SKM-1 treated with dmso at 0.1 percent for 144 hours (cell line): Measurements from ENCODE around the gene SPOUT1.
"Not testable (repeated sequence)": the region's sequence is repeated elsewhere in the genome, so short reads cannot be mapped to it uniquely, and the experiment has no call there.

Experiments used
- DNase-seq: peaks from one replicate; lab custom pipeline; 2025; ENCODE audit not compliant: unreplicated experiment; lab: John Stamatoyannopoulos, UW

The SPOUT1 gene

DNA sequence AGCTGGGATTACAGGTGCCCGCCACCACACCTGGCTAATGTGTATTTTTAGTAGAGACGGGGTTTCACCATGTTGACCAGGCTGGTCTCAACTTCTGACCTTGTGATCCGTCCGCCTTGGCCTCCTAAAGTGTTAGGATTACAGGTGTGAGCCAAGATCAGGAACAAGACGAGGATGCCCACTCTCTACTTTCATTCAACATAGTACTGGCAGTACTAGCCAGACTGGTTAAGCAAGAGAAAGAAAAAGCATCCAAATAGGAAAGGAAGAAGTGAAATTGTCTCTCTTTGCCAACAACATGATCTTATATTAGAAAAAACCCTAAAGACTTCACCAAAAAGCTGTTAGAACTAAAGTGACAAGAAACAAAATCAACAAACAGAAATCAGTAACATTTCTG lies 18.7 kb downstream of the SPOUT1 start:
- DNase-seq, result no peak

- DNase-seq, result no peak
Measured at GRCh38 chr9:128809831-128810230, 19.8 kb downstream of the SPOUT1 start.

DNA sequence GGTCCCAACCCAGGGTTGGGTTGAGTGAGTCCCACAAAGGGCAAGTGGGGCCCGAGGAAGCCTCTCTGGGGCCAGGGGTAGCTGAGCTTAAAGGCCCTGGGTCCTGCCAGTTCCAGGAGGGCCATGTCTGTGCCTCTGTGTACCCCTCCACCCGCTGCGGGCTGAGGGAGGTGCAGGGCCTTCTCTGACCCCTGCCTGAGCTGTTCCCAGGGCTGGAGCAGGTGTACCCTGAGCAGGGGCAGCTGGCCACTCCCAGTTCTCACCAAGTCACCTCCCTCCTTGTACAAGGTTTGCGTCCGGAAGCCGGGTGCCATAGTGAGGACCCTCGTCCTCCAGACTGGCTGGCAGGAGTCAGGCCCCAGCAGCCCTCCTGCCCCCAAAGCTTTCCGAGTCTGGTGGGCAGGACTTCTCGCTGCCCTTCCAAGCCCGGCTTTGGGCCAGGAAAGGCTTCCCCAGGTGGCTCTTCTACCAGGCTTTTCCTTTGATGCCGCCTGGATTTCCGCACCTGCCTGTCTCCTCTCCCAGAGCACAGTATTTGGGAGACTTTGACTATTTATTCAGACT lies 20.5 kb downstream of the SPOUT1 start:
- DNase-seq, result no peak

GRCh38 chr9:128808543-128808942 lies 21.1 kb downstream of the SPOUT1 start:
- DNase-seq, result no peak

DNA sequence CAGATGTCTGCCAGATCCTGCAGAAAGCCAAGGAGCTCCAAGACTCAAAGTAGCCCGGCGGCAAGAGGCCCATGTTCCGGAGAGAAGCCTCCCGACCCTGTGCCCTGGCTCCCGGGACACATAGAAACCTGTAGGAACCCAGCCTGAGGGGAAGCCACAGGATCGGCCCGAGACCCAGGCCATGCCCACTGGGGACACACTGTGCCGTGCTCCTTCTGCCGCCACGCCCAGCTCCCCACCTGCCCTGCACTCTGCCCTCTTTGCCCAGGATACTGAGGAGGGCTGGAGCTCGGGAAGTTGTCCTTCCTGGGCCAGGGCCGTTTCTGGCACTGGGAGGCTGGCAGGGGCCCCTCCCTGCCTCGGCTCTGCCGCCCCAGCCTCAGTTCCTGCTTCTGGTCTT lies 21.8 kb downstream of the SPOUT1 start:
- DNase-seq, result no peak

DNA sequence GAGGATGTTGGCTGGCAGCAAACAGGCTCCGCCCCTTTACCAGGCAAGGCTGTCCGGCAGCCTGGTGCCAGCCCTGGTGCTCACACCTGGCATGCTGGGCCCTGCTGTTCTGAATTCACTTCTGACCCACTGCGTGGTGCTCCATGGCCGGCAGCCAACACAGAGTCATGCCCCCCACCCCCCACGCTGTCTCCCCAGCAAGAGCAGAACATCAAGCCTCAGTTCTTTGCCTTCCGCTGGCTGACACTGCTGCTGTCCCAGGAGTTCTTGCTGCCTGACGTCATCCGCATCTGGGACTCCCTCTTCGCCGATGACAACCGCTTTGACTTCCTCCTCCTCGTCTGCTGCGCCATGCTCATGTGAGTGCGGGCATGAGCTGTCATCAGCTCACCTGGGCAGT lies 23.9 kb downstream of the SPOUT1 start:
- DNase-seq, result no peak

GRCh38 chr9:128802482-128802881 lies 27.1 kb downstream of the SPOUT1 start:
- no peak for DNase-seq

- no peak for DNase-seq
Measured at GRCh38 chr9:128800061-128800460, 29.5 kb downstream of the SPOUT1 start.

- DNase-seq, result no peak
Measured at GRCh38 chr9:128798896-128799295, 30.7 kb downstream of the SPOUT1 start.

DNA sequence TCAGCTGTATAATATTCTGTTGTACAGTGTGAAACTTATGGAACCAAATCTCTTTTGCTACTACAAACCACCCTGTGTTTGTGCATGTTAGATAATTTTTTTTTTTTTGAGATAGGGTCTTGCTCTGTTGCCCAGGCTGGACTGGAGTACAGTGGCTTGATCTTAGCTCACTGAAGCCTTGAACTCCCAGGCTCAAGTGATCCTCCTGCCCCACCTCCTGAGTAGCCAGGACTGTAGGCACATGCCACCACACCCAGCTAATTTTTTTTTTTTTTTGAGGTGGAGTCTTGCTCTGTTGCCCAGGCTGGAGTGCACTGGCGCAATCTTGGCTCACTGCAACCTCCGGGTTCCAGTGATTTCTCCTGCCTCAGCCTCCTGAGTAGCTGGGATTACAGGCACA lies 34.6 kb downstream of the SPOUT1 start:
- DNase-seq, result not testable (repeated sequence)

- no peak for DNase-seq
Measured at GRCh38 chr9:128792978-128793686, 36.5 kb downstream of the SPOUT1 start.

- DNase-seq, result no peak
Measured at GRCh38 chr9:128792134-128792533, 37.5 kb downstream of the SPOUT1 start.

- no peak for DNase-seq
Measured at GRCh38 chr9:128790536-128790935, 39.1 kb downstream of the SPOUT1 start.

DNA sequence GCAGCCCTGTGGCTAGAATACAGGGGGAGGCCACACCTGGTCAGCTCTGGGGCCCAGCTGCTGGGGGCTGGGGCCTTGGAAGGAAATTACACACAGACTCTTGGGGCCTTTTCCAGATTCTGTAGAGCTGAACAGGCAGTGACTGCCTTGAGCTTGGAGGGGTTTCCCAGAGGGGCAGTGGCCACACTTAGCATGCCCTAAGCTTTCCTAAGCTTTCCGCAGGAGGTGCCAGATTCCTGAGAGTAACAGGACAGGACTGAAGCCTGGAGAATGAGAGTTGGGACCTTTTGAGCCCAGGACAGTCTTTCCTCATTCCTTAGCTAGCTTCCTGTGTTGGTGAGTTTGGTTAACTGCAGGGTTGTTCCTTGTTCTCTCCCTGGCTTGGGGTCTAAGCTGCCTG lies 41.1 kb downstream of the SPOUT1 start:
- no peak for DNase-seq

DNA sequence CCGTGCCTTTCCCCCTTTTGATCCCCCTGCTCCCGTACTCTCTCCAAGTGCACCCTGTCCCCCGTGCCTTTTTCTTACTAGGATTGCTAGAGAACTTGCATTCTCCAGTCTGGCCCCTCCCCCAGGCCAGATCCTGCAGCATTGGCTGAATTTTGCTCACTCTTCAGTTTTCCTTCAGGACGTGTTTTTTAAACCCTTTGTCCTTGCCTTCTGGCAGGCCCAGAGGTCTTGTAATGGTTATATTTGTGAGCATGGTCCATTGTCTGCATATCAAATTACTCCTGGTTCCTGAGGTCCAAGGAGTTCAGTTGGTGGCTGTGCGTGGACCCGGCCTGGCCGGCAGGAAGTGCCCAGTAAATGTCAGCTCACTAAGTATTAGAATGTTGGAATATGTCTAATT lies 41.9 kb downstream of the SPOUT1 start:
- DNase-seq, result no peak

GRCh38 chr9:128786681-128787601 lies 42.7 kb downstream of the SPOUT1 start, which contains the start of gene TBC1D13:
Gene TBC1D13, plus strand, starts transcription at chr9:128787253. Its CDS starts 101 bp downstream, at chr9:128787354.
- peak; percentile 72 for DNase-seq

DNA sequence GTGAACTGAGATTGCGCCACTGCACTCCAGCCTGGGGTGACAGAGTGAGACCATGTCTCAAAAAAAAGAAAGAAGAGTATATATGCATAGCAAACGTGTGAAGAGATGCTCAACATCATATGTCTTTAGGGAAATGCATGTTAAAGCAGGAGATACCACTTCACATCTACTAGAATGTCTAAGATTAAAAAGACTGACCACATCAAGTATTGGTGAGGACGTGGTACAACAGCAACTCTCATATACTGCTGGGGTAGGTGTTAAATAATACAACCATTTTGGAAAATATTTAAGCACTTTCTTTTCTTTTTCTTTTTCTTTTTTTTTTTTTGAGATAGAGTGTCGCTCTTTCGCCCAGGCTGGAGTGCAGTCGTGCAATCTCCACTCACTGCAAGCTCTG lies 44.2 kb downstream of the SPOUT1 start:
- no peak for DNase-seq

GRCh38 chr9:128782669-128783068 lies 46.9 kb downstream of the SPOUT1 start:
- DNase-seq, result no peak

DNA sequence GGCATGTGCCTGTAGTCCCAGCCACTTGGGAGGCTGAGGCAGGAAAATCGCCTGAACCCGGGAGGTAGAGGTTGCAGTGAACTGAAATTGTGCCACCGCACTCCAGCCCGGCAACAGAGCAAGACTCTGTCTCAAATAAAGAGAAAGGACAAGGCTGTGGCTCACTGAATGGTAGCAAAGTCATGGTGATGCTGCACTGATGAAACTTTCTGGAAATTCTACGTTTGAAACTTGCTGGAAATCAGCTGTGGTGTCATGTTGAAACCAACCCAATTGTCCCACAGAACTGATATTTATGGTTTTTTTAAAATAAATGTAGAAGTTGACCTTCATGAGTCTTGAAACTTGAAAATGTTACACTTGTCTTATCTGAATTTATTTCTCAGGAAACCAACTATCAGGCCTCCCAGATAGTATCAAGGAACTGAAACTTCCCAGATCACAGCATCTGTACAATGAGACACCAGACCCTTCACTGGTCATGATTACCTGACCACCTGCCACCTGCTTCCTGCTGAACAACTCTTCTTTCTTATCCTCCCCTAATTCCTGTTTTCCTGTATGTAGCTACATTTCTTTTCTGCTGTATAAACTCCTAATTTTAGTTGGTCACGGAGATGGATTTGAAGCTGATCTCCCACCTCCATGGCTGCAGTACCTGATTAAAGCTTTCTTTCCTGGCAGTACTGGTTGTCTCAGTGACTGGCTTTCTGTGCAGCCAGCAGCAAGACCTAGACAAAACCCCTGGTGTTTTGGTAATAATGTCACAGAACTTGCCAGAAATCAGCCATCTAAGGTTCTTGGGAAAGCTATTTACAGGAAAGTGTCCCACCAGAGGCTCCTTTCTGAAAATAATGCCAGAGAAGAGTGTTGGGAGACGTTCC lies 48.2 kb downstream of the SPOUT1 start:
- no peak for DNase-seq

- DNase-seq, result not testable (repeated sequence)
Measured at GRCh38 chr9:128780093-128780492, 49.5 kb downstream of the SPOUT1 start.

DNA sequence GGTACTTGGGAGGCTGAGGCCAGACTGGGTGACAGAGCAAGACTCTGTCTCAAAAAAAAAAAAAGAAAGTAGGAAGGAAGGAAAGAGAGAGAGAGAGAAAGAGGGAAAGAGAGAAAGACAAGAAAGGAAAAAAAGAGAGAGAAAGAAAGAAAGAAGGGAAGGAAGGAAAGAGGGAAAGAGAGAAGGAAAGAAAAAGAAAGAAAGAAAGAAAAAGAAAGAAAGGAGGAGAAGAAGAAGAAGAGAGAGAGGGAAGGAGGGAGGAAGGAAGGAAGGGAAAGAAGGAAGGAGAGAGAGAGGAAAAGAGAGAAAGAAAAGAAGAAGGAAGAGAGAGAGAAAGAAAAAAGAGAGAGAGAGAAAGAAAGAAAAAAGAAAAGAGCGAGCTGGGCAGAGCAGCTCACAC lies 54.8 kb downstream of the SPOUT1 start:
- DNase-seq, result no peak
